ENCODE results near the gene COX4I1. TPM values are rescaled to one million over a fixed set of nuclear protein-coding genes. Genes with fewer than 3 reads are reported as not detected.
A peak's percentile ranks its signal among the peaks of the same experiment; 100 is the strongest.

Gene COX4I1
- total and polyA plus RNA-seq, 2 of the 8 experiments (the other 6 are each of a cell fraction or from before 2014, with no cell fraction given): 507 to 707 TPM

DNA sequence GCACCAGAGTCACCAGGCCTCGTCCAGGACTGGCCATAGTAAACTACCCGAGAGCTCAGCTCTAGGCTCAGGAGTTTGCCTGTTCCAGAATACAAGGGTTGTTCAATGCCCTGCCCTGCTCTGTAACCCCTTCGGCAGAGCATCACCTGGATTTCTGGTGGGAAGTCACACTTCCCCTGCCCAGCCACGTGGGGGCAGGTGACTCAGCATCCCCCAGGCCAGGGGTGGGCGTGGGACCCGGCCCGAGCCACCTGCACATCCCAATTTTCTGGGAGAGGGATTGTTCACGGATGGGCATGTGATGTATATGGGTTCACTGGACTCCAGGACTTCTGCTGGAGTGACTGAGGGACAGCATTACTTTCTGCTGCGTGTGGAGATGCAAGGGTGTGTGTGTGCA is 25.8 kb downstream of the COX4I1 start:
- CTCF ChIA-PET (ENCODE audit: partially characterized antibody): interaction anchor here (1.3 to 3.6 kb wide), 4 partner anchors 23 to 191 kb away, joined by 3 to 26 read pairs (median 8); no protein-coding TSS in a partner anchor
- H3K4ac ChIP-seq (replicated peaks; ENCODE audit: insufficient read length, low read depth, low read length): no peak overlapping the region
- no peak overlapping the region for H2AK5ac ChIP-seq (ENCODE audit: low read depth, low read length)
- H4K8ac ChIP-seq (ENCODE audit: extremely low read depth, insufficient read depth, low read length): no peak overlapping the region
- FAIRE-seq (no peak), DNase-seq (ENCODE audit: low read depth in 1 of 2, low spot score in 2 of 2) (no peak)
- H3K23ac ChIP-seq (ENCODE audit: insufficient read length): no peak overlapping the region
- H2AFZ ChIP-seq (ENCODE audit: low read length): no peak overlapping the region
- H3K4me1 ChIP-seq (replicated peaks in 1 of 4; ENCODE audit: control insufficient read depth in 3 of 4, insufficient read depth in 4 of 4, low read length in 3 of 4): no peaks in the 10 kb centered on the region; a peak in 2 of 7 replicates
- H3K27me3 ChIP-seq (replicated peaks in 1 of 4; ENCODE audit: control insufficient read depth in 3 of 4, extremely low read depth in 1 of 4, insufficient read depth in 3 of 4, low read length in 3 of 4): peaks cover 0 to 3% (median 1%) of the 10 kb centered on the region in 4 experiments; a peak in 3 of 7 replicates
- peaks cover 0 to 8% of the 10 kb centered on the region in 2 experiments for H4K20me1 ChIP-seq (replicated peaks in 1 of 2; ENCODE audit: control insufficient read depth in 1 of 2, insufficient read depth in 2 of 2, low read length in 2 of 2)
- H2BK15ac ChIP-seq (ENCODE audit: low read length): no peak overlapping the region
- WGBS, 2 experiments (ENCODE audit: extremely low coverage in 1 of 2, insufficient coverage in 1 of 2, insufficient read length in 1 of 2, insufficient replicate concordance in 2 of 2, low coverage in 1 of 2, low lambda C conversion rate in 2 of 2, missing lambda C conversion rate in 1 of 2): 74% methylated on average over 9 of the region's 9 CpGs; no CpG with 5 or more reads in 1 of the 2 experiments
- H3K9me3 ChIP-seq (ENCODE audit: insufficient read depth in 2 of 2, low read depth in 1 of 2, low read length in 1 of 2): no peaks in the 10 kb centered on the region
- POLR2A ChIA-PET (ENCODE audit: partially characterized antibody): no interaction called here
- H3K23me2 ChIP-seq (ENCODE audit: low read depth, low read length): peaks cover 10% of the 10 kb centered on the region; the same call in 1 of the 2 replicates
- H2BK20ac ChIP-seq (ENCODE audit: low read length): no peak overlapping the region
- H4K5ac ChIP-seq (ENCODE audit: insufficient read length, low read depth, low read length): no peak overlapping the region
- H3K4me3 ChIP-seq (ENCODE audit: extremely low read depth in 1 of 4, insufficient read depth in 2 of 4, low read depth in 3 of 4, low read length in 4 of 4): no peak overlapping the region
- H2BK12ac ChIP-seq (ENCODE audit: low read depth, low read length): no peak overlapping the region
- no peak overlapping the region for H3K56ac ChIP-seq (replicated peaks; ENCODE audit: insufficient read length, low read depth, low read length)
- no peak overlapping the region for H4K91ac ChIP-seq (replicated peaks; ENCODE audit: insufficient read length, low read length)
- H2BK120ac ChIP-seq (replicated peaks; ENCODE audit: low read depth, low read length): no peak overlapping the region
- H3K79me2 ChIP-seq (ENCODE audit: control insufficient read depth in 1 of 2, insufficient read depth in 2 of 2, low read length in 2 of 2): no peaks in the 10 kb centered on the region
- no peaks in the 10 kb centered on the region for H3K36me3 ChIP-seq (ENCODE audit: control insufficient read depth in 2 of 4, insufficient read depth in 4 of 4, low read length in 3 of 4)
- no peaks in the 10 kb centered on the region for H3K79me1 ChIP-seq (ENCODE audit: low read depth, low read length)
- no peak overlapping the region for H3K18ac ChIP-seq (ENCODE audit: extremely low read depth, low read length)
- no peak overlapping the region for H3K9ac ChIP-seq (replicated peaks in 1 of 4; ENCODE audit: extremely low read depth in 1 of 4, low read depth in 3 of 4, low read length in 3 of 4)
- H3K27ac ChIP-seq (ENCODE audit: low read depth, low read length): no peak overlapping the region
- H3K4me2 ChIP-seq (ENCODE audit: insufficient read depth in 1 of 2, low read depth in 2 of 2, low read length in 2 of 2): no peak overlapping the region
- no peak overlapping the region for H3K14ac ChIP-seq (ENCODE audit: insufficient read length)
- H2BK5ac ChIP-seq (ENCODE audit: low read depth, low read length): no peak overlapping the region
- TF ChIP-seq FOSL1 (IDR thresholded peaks at IDR 0.05; ENCODE audit: insufficient read depth, low read depth, low read length) (no peak), SAP30 (IDR thresholded peaks at IDR 0.05; ENCODE audit: insufficient read depth, insufficient replicate concordance, low read length) (no peak), POLR2A (IDR thresholded peaks at IDR 0.05; ENCODE audit: control extremely low read depth in 1 of 2, low read depth in 2 of 2, low read length in 2 of 2) (no peak), MAX (IDR thresholded peaks at IDR 0.05) (peak; percentile 69), SP1 (IDR thresholded peaks at IDR 0.05; ENCODE audit: low read depth, low read length) (no peak), TBP (IDR thresholded peaks at IDR 0.05; ENCODE audit: low read depth, low read length) (no peak), HDAC2 (IDR thresholded peaks at IDR 0.05; ENCODE audit: borderline replicate concordance in 1 of 2, low read depth in 2 of 2, low read length in 2 of 2) (no peak), GABPA (IDR thresholded peaks at IDR 0.05; ENCODE audit: borderline replicate concordance, insufficient read depth, low read length) (no peak), MAFK (IDR thresholded peaks at IDR 0.05; ENCODE audit: low read depth, low read length) (no peak), RXRA (IDR thresholded peaks at IDR 0.05; ENCODE audit: insufficient read depth, low read depth, low read length) (no peak)
- TF ChIP-seq, protein P1, sequence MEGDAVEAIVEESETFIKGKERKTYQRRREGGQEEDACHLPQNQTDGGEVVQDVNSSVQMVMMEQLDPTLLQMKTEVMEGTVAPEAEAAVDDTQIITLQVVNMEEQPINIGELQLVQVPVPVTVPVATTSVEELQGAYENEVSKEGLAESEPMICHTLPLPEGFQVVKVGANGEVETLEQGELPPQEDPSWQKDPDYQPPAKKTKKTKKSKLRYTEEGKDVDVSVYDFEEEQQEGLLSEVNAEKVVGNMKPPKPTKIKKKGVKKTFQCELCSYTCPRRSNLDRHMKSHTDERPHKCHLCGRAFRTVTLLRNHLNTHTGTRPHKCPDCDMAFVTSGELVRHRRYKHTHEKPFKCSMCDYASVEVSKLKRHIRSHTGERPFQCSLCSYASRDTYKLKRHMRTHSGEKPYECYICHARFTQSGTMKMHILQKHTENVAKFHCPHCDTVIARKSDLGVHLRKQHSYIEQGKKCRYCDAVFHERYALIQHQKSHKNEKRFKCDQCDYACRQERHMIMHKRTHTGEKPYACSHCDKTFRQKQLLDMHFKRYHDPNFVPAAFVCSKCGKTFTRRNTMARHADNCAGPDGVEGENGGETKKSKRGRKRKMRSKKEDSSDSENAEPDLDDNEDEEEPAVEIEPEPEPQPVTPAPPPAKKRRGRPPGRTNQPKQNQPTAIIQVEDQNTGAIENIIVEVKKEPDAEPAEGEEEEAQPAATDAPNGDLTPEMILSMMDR (IDR thresholded peaks at IDR 0.05; ENCODE audit: control extremely low read depth in 1 of 3, insufficient read depth in 1 of 3, low read depth in 1 of 3, low read length in 3 of 3): peak; percentile 38 to 63 (median 56)
